Activated naive CD8-positive, alpha-beta T cell treated with anti-CD3 and anti-CD28 coated beads for 36 hours (primary cell): ENCODE measurements around the gene CSF2. TPM values are rescaled to one million over a fixed set of nuclear protein-coding genes. Genes with fewer than 3 reads are reported as not detected.

Source experiments
- DNase-seq: peaks from one replicate; pipeline ENCODE4 v3.0.0; 2021
- H3K27ac Mint-ChIP-seq: one replicate; pipeline ENCODE4 v1.8.0; 2022; ENCODE audit warnings: mild to moderate bottlenecking, moderate library complexity, mixed read lengths
- H3K27me3 Mint-ChIP-seq: one replicate; pipeline ENCODE4 v1.8.0; 2022; ENCODE audit warnings: mild to moderate bottlenecking, mixed read lengths
- H3K36me3 Mint-ChIP-seq: one replicate; pipeline ENCODE4 v1.8.0; 2021; ENCODE audit warnings: mild to moderate bottlenecking, mixed read lengths
- H3K4me1 Mint-ChIP-seq: one replicate; pipeline ENCODE4 v1.8.0; 2021; ENCODE audit warnings: mixed read lengths
- H3K4me3 Mint-ChIP-seq: one replicate; pipeline ENCODE4 v1.8.0; 2022; ENCODE audit warnings: mild to moderate bottlenecking, moderate library complexity, mixed read lengths
- H3K9me3 Mint-ChIP-seq: one replicate; pipeline ENCODE4 v1.8.0; 2022; ENCODE audit warnings: mixed read lengths
- total RNA-seq, 2 experiments: library from RNA; stranded (reverse); gene quantifications; one replicate each; pipeline ENCODE4 v1.2.3, GENCODE V29; 2021

The CSF2 gene
- total RNA-seq, 2 experiments from 2014 or later, result 103 to 107 TPM

- Mint-ChIP-seq H3K4me1 (no peaks in the 10 kb centered on the region), H3K9me3 (no peaks in the 10 kb centered on the region), H3K27me3 (peaks cover 2% of the 10 kb centered on the region), H3K4me3 (no peak overlapping the region), H3K27ac (no peak overlapping the region), H3K36me3 (no peaks in the 10 kb centered on the region)
- no peak for DNase-seq
These were observed 23.5 kb upstream of the CSF2 start for GRCh38 chr5:132050136-132050535.

DNA sequence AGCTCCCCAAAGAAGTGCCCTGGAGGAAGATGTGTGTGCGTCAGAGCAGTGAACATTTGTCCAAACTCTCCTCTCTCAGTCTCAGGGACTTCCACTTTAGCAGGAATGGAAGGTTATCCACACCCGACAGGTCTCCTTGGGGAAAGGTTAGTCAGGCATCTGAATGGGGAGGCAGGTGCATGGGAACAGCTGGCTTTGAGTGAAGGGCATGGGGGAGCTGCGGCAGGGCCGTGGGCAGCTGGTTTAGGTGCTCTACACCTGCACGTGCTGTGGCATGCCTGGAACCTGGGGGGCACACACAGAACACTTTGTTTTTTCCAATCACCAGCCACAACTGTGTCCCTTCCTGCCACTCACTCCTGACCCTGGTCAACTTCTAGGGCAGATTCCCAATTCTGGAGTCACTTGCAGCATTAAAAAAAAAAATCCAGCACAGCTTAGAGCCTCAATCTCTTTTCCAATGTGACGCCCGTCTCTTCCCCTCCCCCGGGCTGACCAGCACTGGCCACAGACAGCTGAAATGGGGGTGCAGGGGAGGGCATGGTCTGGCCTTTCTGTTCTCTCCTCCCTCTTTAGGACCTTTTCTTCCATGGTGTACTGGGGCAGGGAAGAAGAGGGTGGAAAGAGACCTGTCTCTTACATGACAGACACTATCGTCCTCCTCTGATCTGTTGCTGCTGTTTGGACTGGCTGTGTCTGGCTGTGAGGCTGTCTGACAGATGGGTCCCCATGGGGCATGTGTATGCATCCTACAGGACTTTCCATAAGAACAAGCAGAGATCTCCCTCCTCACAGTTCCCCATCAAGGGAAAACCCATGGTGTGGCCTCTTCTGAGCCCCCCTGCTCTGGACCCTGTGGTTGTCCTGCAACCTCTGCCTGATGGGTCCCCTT, 22.7 kb upstream of the CSF2 start:
- Mint-ChIP-seq H3K4me1 (no peaks in the 10 kb centered on the region), H3K27me3 (no peaks in the 10 kb centered on the region), H3K27ac (no peak overlapping the region), H3K9me3 (no peaks in the 10 kb centered on the region), H3K36me3 (no peaks in the 10 kb centered on the region), H3K4me3 (no peak overlapping the region)
- no peak for DNase-seq

- peaks cover 7% of the 10 kb centered on the region for H3K4me1 Mint-ChIP-seq
- no peak for DNase-seq
- peaks cover 1% of the 10 kb centered on the region for H3K9me3 Mint-ChIP-seq
- H3K36me3 Mint-ChIP-seq, result no peaks in the 10 kb centered on the region
- no peaks in the 10 kb centered on the region for H3K27me3 Mint-ChIP-seq
- H3K4me3 Mint-ChIP-seq, result no peak overlapping the region
- H3K27ac Mint-ChIP-seq, result no peak overlapping the region
These were observed 21.1 kb upstream of the CSF2 start for GRCh38 chr5:132052520-132052919.

DNA sequence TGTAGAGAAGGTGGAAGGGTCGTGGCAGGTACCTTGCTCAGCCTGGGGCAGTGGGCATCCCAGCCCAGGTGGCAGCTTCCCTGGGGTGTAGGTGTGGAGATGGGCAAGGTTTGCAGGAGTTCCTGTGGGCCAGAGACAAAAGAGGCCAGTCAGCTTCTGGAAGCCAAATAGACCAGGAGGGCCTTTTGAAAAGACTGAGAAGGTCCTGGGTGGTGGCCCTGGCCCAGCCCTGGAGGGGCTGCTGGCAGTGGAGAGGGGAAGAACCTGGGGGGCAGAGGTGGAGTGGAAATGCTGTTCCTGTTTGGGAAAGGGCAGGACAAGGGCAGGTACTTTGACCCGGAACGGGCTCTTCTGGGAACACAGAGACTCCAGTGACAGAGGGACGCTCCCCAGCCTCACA, 20.1 kb upstream of the CSF2 start:
- Mint-ChIP-seq H3K4me3 (no peak overlapping the region), H3K9me3 (peaks cover 1% of the 10 kb centered on the region), H3K27ac (no peak overlapping the region), H3K27me3 (no peaks in the 10 kb centered on the region), H3K4me1 (peaks cover 10% of the 10 kb centered on the region), H3K36me3 (no peaks in the 10 kb centered on the region)
- no peak for DNase-seq

DNA sequence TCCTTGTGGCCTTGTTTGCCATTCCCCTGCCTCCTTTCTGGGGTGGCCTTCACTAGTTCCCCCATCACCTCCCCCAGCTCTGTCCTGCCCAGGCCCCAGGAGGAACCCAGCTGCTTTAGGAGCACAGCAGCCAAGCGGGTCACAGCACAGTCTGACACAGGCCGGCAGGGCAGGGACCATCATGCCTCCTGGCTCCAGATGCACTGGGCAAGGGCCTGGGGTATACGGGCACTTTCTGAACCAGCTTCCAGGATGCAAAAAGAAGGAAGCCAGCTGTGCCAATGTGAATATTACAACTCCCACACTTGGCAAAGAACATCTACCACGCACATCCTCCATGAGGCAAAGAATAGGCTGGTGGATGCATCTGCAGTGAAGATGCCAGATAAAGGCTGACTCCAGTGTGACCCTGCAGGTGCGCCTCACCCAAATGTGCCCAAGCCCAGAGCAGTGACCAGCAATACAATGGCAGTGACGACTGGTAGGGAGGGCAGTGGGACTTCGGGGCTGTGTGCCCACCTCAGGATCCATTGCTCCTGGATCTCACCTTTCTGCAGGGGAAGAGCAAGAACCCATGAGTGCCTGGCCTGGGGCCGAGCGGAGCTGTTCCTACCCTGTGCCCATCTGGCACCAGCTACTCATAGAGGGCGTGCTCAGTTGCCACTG, 19.4 kb upstream of the CSF2 start:
- no peak for DNase-seq
- Mint-ChIP-seq H3K27me3 (no peaks in the 10 kb centered on the region), H3K27ac (no peak overlapping the region), H3K9me3 (peaks cover 1% of the 10 kb centered on the region), H3K4me3 (no peak overlapping the region), H3K4me1 (peaks cover 10% of the 10 kb centered on the region), H3K36me3 (no peaks in the 10 kb centered on the region)

- Mint-ChIP-seq H3K4me1 (peaks cover 10% of the 10 kb centered on the region), H3K9me3 (peaks cover 1% of the 10 kb centered on the region), H3K27me3 (no peaks in the 10 kb centered on the region), H3K36me3 (no peaks in the 10 kb centered on the region), H3K27ac (no peak overlapping the region), H3K4me3 (no peak overlapping the region)
- DNase-seq, result no peak
These were observed 18.7 kb upstream of the CSF2 start for GRCh38 chr5:132054697-132055440.

GRCh38 chr5:132055441-132055807, 18.2 kb upstream of the CSF2 start:
- DNase-seq, result no peak
- no peak overlapping the region for H3K27ac Mint-ChIP-seq
- H3K27me3 Mint-ChIP-seq, result no peaks in the 10 kb centered on the region
- H3K4me1 Mint-ChIP-seq, result peaks cover 10% of the 10 kb centered on the region
- H3K4me3 Mint-ChIP-seq, result no peak overlapping the region
- no peaks in the 10 kb centered on the region for H3K36me3 Mint-ChIP-seq
- H3K9me3 Mint-ChIP-seq, result peaks cover 1% of the 10 kb centered on the region

DNA sequence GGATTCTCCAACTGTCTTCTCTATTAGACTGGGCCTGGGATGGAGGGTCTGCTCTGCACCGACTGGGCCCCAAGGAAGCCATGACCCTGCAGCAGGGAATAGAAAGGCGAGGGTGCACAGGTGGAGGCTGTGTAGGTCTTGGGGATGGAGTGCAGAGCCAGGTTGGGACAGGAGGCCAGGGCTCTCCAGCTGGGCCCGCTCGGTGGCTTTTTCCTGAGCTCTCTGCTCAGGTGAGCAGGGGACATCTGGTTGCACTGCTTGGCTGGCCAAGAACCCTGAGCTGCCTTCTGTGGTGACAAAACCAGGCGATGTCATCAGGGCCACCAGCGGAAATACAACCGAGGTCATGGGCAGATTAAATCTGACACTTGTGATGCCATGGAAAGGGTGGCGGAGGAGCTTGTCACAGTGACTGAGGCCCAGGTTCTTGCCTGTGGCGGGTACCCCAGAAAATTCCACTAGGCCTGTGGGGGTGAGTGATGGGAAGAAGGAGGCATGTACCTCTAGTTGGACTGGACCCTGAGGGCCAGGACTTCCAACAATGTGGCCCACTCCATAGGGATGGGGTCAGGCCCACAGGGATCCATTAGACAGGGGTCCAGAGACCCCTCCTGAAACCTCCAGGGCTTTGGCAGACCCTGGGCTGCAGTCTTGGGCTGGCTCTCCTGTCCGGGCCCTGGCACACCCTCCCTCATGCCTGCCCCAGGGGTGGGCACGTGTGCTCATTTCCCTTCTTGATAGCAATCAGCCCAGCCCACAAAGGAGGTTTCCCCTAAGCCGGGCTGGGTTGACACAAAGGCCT, 17.6 kb upstream of the CSF2 start:
- H3K27ac Mint-ChIP-seq, result no peak overlapping the region
- H3K4me3 Mint-ChIP-seq, result no peak overlapping the region
- DNase-seq, result no peak
- H3K27me3 Mint-ChIP-seq, result no peaks in the 10 kb centered on the region
- H3K4me1 Mint-ChIP-seq, result peaks cover 10% of the 10 kb centered on the region
- H3K9me3 Mint-ChIP-seq, result peaks cover 1% of the 10 kb centered on the region
- no peaks in the 10 kb centered on the region for H3K36me3 Mint-ChIP-seq

DNA sequence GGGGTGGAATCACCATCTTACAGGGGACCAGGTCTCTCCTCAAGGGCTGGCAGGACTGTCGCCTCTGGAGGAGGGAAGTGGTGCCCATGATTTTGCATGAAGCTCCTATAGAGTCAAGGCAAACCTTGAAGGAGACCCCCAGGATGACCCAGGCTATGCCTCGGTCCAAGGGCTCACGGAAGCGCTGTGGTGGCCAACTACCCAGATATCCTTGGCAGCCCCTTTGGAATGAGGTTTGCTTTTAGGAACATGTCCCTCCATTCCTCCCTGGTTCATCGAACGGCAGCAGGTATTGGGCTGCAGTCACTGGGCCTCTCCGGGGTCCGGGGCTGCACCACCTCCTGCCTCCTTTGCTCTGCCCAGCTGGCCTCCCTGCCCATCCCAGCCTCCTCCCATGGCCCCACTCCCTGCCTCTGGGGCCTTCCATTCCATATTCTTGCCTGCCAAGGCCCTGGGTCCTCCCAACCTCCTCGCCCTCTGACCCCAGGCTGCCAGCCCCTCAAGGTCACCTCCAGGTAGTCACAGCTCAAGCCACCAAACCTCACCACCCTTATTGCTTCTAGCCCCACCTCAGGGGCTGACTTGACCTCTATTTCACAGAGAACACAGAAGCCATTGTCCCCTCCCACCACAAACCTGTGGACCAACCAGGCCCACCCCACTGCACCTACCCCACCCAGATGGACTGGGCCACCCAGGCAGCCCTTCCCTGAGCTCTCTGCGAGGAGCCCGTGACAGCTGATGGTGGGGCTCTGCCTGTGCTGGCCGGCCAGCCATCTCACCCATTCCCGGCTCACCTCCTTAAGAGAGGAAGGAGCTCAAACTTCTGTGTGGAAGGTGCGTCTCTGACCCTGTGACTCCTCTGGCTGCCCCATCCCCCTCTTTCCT, 16.7 kb upstream of the CSF2 start:
- H3K36me3 Mint-ChIP-seq, result no peaks in the 10 kb centered on the region
- no peaks in the 10 kb centered on the region for H3K27me3 Mint-ChIP-seq
- DNase-seq, result no peak
- peaks cover 1% of the 10 kb centered on the region for H3K9me3 Mint-ChIP-seq
- no peak overlapping the region for H3K27ac Mint-ChIP-seq
- no peak overlapping the region for H3K4me3 Mint-ChIP-seq
- H3K4me1 Mint-ChIP-seq, result peaks cover 14% of the 10 kb centered on the region

DNA sequence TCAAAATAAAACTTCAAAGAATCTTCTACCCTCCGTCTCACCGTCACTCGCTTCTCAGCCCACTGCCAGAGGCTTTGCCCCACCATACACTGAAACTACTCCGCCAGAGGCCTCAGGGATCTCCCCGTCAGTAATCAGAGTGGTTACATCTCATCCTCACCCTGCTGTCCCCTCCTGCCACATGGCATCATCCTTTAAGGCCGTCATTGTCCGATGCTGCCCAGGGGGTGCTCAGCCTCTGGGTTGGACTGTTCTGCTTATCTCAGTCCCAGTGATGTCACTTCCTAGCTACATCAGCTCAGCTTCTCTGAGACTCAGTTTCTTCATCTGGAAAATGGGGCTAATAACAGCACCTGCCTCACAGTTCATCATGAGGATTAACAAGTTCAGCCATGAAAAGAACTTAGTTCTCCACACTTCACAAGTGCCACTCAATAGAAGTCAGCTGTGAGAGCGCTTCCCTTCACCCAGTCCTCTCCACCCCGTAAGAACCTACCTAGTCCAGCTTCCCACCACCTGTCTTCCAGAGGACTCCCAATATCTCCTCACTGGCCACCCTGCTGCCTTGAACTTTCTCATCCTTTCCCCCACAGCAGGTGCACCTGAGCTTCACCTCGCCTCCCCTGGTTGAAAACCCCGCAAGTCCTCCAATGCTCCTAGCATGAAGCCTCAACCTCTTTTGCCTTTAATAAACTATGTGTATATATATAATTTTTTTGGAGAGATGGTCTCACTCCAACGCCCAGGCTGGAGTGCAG, 15.9 kb upstream of the CSF2 start:
- peak overlapping the region; percentile 74 for H3K27ac Mint-ChIP-seq

DNA sequence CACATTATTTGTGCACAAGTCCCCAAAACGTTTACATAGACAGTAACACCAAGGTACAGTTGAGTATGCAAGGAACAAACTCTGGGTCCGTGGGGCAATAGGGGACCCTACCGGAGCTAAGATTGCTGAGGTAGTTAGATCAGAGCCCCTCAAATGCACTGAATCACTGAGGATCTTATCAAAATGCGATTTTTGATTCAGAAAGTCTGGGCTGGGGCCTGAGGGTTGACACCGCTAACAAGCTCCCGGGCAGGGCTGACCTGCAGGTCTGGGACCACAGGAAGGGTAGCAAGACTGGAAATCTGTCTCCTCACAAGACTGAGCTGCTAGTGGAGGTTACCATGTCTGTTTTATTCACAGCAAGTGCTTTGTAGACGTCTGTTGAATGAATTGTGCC, 14.9 kb upstream of the CSF2 start:
- peaks cover 20% of the 10 kb centered on the region for H3K4me1 Mint-ChIP-seq

More for the DNA sequence above, 15.9 kb upstream of the CSF2 start:
- DNase-seq, result no peak
- H3K27me3 Mint-ChIP-seq, result no peaks in the 10 kb centered on the region
- H3K9me3 Mint-ChIP-seq, result peaks cover 1% of the 10 kb centered on the region
- no peaks in the 10 kb centered on the region for H3K36me3 Mint-ChIP-seq
- peaks cover 14% of the 10 kb centered on the region for H3K4me1 Mint-ChIP-seq
- no peak overlapping the region for H3K4me3 Mint-ChIP-seq

GRCh38 chr5:132059043-132059695, 14.4 kb upstream of the CSF2 start:
- no peak overlapping the region for H3K27ac Mint-ChIP-seq
- H3K36me3 Mint-ChIP-seq, result no peaks in the 10 kb centered on the region
- peaks cover 22% of the 10 kb centered on the region for H3K4me1 Mint-ChIP-seq
- no peak for DNase-seq
- peaks cover 1% of the 10 kb centered on the region for H3K9me3 Mint-ChIP-seq
- no peak overlapping the region for H3K4me3 Mint-ChIP-seq
- no peaks in the 10 kb centered on the region for H3K27me3 Mint-ChIP-seq

More for the DNA sequence above, 14.9 kb upstream of the CSF2 start:
- no peak for DNase-seq
- Mint-ChIP-seq H3K36me3 (no peaks in the 10 kb centered on the region), H3K27me3 (no peaks in the 10 kb centered on the region), H3K4me3 (no peak overlapping the region), H3K9me3 (peaks cover 1% of the 10 kb centered on the region), H3K27ac (no peak overlapping the region)
